H9 (cell line): ENCODE data around the gene MRPL1. TPM values are rescaled to one million over a fixed set of nuclear protein-coding genes. Genes with fewer than 3 reads are reported as not detected.
"Not testable (repeated sequence)": the region's sequence is repeated elsewhere in the genome, so short reads cannot be mapped to it uniquely, and the experiment has no call there.

Experiments
- DNase-seq: peaks from one replicate; pipeline ENCODE4 v3.0.0-alpha.2; 2017
- H2AFZ ChIP-seq: one replicate; pipeline ENCODE4 v1.6.1; 2013; ENCODE audit warnings: mild to moderate bottlenecking, low read length, control low read depth, moderate library complexity
- H2AK5ac ChIP-seq: 2 replicates; pipeline ENCODE4 v1.6.1; 2013; ENCODE audit warnings: low read length, control low read depth, mixed read lengths; ENCODE audit not compliant: insufficient read length
- H2BK120ac ChIP-seq: one replicate; pipeline ENCODE4 v1.6.1; 2013; ENCODE audit warnings: low read depth, mild to moderate bottlenecking, low read length, control low read depth, inconsistent platforms; ENCODE audit not compliant: poor library complexity, severe bottlenecking
- H2BK12ac ChIP-seq: 2 replicates; pipeline ENCODE4 v1.6.1; 2013; ENCODE audit warnings: low read length, control low read depth, mixed read lengths, low read depth; ENCODE audit not compliant: insufficient read length
- H2BK15ac ChIP-seq: 2 replicates; pipeline ENCODE4 v1.6.1; 2013; ENCODE audit warnings: low read depth, low read length, control low read depth
- H2BK20ac ChIP-seq: one replicate; pipeline ENCODE4 v1.6.1; 2013; ENCODE audit warnings: low read depth, mild to moderate bottlenecking, low read length, control low read depth, inconsistent platforms; ENCODE audit not compliant: poor library complexity, severe bottlenecking
- H2BK5ac ChIP-seq: 2 replicates; pipeline ENCODE4 v1.6.1; 2013; ENCODE audit warnings: low read length, control low read depth, mixed read lengths; ENCODE audit not compliant: insufficient read length
- H3K14ac ChIP-seq: 2 replicates; pipeline ENCODE4 v1.6.1; 2013; ENCODE audit warnings: low read length, control low read depth; ENCODE audit not compliant: insufficient read depth
- H3K18ac ChIP-seq: 2 replicates; pipeline ENCODE4 v1.6.1; 2013; ENCODE audit warnings: low read depth, mild to moderate bottlenecking, mixed read lengths, low read length, control low read depth; ENCODE audit not compliant: insufficient read length
- H3K23ac ChIP-seq: 2 replicates; pipeline ENCODE4 v1.6.1; 2013; ENCODE audit warnings: low read length, control low read depth, mixed read lengths, low read depth; ENCODE audit not compliant: insufficient read length
- H3K23me2 ChIP-seq: 2 replicates; pipeline ENCODE4 v1.6.1; 2013; ENCODE audit warnings: low read depth, mild to moderate bottlenecking, mixed read lengths, low read length, control low read depth; ENCODE audit not compliant: insufficient read length, poor library complexity, severe bottlenecking
- H3K27ac ChIP-seq: 2 replicates; pipeline ENCODE4 v1.5.1; 2013; ENCODE audit warnings: low read length, control low read depth, mixed read lengths, low read depth; ENCODE audit not compliant: insufficient read length
- H3K27me3 ChIP-seq: 2 replicates; pipeline ENCODE4 v1.6.1; 2013; ENCODE audit warnings: low read length, control low read depth, inconsistent platforms; ENCODE audit not compliant: insufficient read depth
- H3K4ac ChIP-seq: 2 replicates; pipeline ENCODE4 v1.6.1; 2013; ENCODE audit warnings: low read depth, mild to moderate bottlenecking, control low read depth, inconsistent platforms, low read length, moderate library complexity
- H3K4me1 ChIP-seq: 2 replicates; pipeline ENCODE4 v1.6.1; 2013; ENCODE audit warnings: low read length, control low read depth, inconsistent platforms; ENCODE audit not compliant: insufficient read depth
- H3K4me2 ChIP-seq: 2 replicates; pipeline ENCODE4 v1.6.1; 2013; ENCODE audit warnings: low read length, control low read depth, mixed read lengths; ENCODE audit not compliant: insufficient read length, insufficient read depth
- H3K56ac ChIP-seq: 2 replicates; pipeline ENCODE4 v1.6.1; 2013; ENCODE audit warnings: low read depth, mild to moderate bottlenecking, mixed read lengths, low read length, control low read depth; ENCODE audit not compliant: insufficient read length
- H3K79me1 ChIP-seq: 2 replicates; pipeline ENCODE4 v1.6.1; 2013; ENCODE audit warnings: low read depth, mild to moderate bottlenecking, moderate library complexity, low read length, control low read depth, inconsistent platforms; ENCODE audit not compliant: insufficient read depth, poor library complexity, severe bottlenecking
- H3K79me2 ChIP-seq: 2 replicates; pipeline ENCODE4 v1.6.1; 2013; ENCODE audit warnings: low read length, control low read depth, inconsistent platforms; ENCODE audit not compliant: insufficient read depth
- H3K9ac ChIP-seq: 2 replicates; pipeline ENCODE4 v1.6.1; 2013; ENCODE audit warnings: low read length, control low read depth, mixed read lengths; ENCODE audit not compliant: insufficient read length; ENCODE audit errors: extremely low read depth
- H3K9me3 ChIP-seq: one replicate; pipeline ENCODE4 v1.6.1; 2013; ENCODE audit warnings: low read depth, low read length, inconsistent platforms; ENCODE audit not compliant: control insufficient read depth
- H3T11ph ChIP-seq: one replicate; pipeline ENCODE4 v1.6.1; 2013; ENCODE audit warnings: mild to moderate bottlenecking, low read length, control low read depth, inconsistent platforms
- H4K20me1 ChIP-seq: one replicate; pipeline ENCODE4 v1.6.1; 2013; ENCODE audit not compliant: control insufficient read depth, insufficient read length, insufficient read depth
- H4K5ac ChIP-seq: 2 replicates; pipeline ENCODE4 v1.6.1; 2013; ENCODE audit warnings: low read depth, mild to moderate bottlenecking, mixed read lengths, low read length, control low read depth; ENCODE audit not compliant: insufficient read length
- H4K8ac ChIP-seq: replicated peaks from 2 replicates; pipeline ENCODE4 v1.6.1; 2013; ENCODE audit warnings: low read length, control low read depth, mixed read lengths, low read depth; ENCODE audit not compliant: insufficient read length
- H4K91ac ChIP-seq: 2 replicates; pipeline ENCODE4 v1.6.1; 2013; ENCODE audit warnings: low read depth, mild to moderate bottlenecking, moderate library complexity, mixed read lengths, low read length, control low read depth; ENCODE audit not compliant: insufficient read length
- H3K27ac Mint-ChIP-seq, 3 experiments: 2 replicates in 2 of 3; 3 replicates in 1 of 3; pipeline ENCODE4 v1.8.0; 2020 to 2021; ENCODE audit warnings: mixed read lengths in 3 of 3, mild to moderate bottlenecking in 1 of 3, moderate library complexity in 1 of 3
- H3K27me3 Mint-ChIP-seq: 2 replicates; pipeline ENCODE4 v1.8.0; 2021; ENCODE audit warnings: low read depth, mild to moderate bottlenecking, moderate library complexity, mixed read lengths
- H3K36me3 Mint-ChIP-seq, 3 experiments: 2 replicates in 2 of 3; 3 replicates in 1 of 3; pipeline ENCODE4 v1.8.0; 2020 to 2021; ENCODE audit warnings: low read depth in 3 of 3, mixed read lengths in 3 of 3; ENCODE audit not compliant: insufficient read depth in 1 of 3
- H3K4me1 Mint-ChIP-seq, 2 experiments: 2 replicates each; pipeline ENCODE4 v1.8.0; 2020; ENCODE audit warnings: mixed read lengths in 2 of 2
- H3K4me3 Mint-ChIP-seq, 2 experiments: 2 replicates in 1 of 2; 3 replicates in 1 of 2; pipeline ENCODE4 v1.8.0; 2020 to 2021; ENCODE audit warnings: mild to moderate bottlenecking in 2 of 2, mixed read lengths in 2 of 2, moderate library complexity in 1 of 2
- H3K9me3 Mint-ChIP-seq, 2 experiments: 2 replicates in 1 of 2; 3 replicates in 1 of 2; pipeline ENCODE4 v1.8.0; 2020; ENCODE audit warnings: mild to moderate bottlenecking in 2 of 2, mixed read lengths in 2 of 2, moderate library complexity in 1 of 2
- WGBS: extraction: QIAGEN DNeasy Blood & Tissue Kit; methylation state at CpG from one replicate; pipeline ENCODE4 v1.1.7; 2013; ENCODE audit warnings: missing lambda C conversion rate, low lambda C conversion rate, mixed read lengths; ENCODE audit not compliant: insufficient read length; ENCODE audit errors: extremely low coverage; 5-methylcytosine and 5-hydroxymethylcytosine counted together
- total RNA-seq: library from RNA; stranded (reverse); gene quantifications from 2 replicates; pipeline ENCODE4 v1.2.1, GENCODE V29; 2021

MRPL1 gene
- total RNA-seq, 1 experiment from 2014 or later: 39.0 TPM

DNA sequence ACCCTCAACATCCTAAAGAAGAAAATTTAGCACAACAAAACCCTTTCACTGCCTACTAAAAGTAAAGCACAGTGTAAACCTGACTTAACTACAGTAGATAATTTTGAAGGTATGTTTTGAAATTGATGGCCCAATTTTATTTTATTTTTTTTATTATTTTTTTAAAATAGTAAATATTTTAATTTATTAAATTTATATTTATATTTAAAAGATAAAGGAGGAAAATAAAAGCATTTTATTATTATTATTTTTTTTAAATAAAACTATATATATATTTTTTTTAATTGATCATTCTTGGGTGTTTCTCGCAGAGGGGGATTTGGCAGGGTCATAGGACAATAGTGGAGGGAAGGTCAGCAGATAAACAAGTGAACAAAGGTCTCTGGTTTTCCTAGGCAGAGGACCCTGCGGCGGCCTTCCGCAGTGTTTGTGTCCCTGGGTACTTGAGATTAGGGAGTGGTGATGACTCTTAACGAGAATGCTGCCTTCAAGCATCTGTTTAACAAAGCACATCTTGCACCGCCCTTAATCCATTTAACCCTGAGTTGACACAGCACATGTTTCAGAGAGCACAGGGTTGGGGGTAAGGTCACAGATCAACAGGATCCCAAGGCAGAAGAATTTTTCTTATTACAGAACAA lies 120.4 kb downstream of the MRPL1 start:
- not testable (repeated sequence) for H3K27me3 Mint-ChIP-seq, H2AFZ ChIP-seq, H3K27ac ChIP-seq, H4K5ac ChIP-seq, H2BK5ac ChIP-seq, H2BK20ac ChIP-seq, H3K9me3 ChIP-seq, H4K8ac ChIP-seq, H3T11ph ChIP-seq, H3K79me2 ChIP-seq, H2AK5ac ChIP-seq, H3K4me2 ChIP-seq, H3K4me3 Mint-ChIP-seq, DNase-seq, H3K4me1 ChIP-seq, H3K79me1 ChIP-seq, H3K18ac ChIP-seq, H3K23me2 ChIP-seq, H3K56ac ChIP-seq, H3K4me1 Mint-ChIP-seq, H4K20me1 ChIP-seq, H3K23ac ChIP-seq, H3K4ac ChIP-seq, H3K9ac ChIP-seq, H2BK12ac ChIP-seq, H4K91ac ChIP-seq, H3K27me3 ChIP-seq, H2BK15ac ChIP-seq, H3K27ac Mint-ChIP-seq, H2BK120ac ChIP-seq, H3K14ac ChIP-seq
- Mint-ChIP-seq H3K36me3 (peaks cover 6 to 15% (median 6%) of the 10 kb centered on the region in 3 experiments; a peak in 6 of 7 replicates), H3K9me3 (peaks cover 18 to 19% of the 10 kb centered on the region in 2 experiments)
- no CpG with 5 or more reads among the region's 6 CpGs for WGBS

DNA sequence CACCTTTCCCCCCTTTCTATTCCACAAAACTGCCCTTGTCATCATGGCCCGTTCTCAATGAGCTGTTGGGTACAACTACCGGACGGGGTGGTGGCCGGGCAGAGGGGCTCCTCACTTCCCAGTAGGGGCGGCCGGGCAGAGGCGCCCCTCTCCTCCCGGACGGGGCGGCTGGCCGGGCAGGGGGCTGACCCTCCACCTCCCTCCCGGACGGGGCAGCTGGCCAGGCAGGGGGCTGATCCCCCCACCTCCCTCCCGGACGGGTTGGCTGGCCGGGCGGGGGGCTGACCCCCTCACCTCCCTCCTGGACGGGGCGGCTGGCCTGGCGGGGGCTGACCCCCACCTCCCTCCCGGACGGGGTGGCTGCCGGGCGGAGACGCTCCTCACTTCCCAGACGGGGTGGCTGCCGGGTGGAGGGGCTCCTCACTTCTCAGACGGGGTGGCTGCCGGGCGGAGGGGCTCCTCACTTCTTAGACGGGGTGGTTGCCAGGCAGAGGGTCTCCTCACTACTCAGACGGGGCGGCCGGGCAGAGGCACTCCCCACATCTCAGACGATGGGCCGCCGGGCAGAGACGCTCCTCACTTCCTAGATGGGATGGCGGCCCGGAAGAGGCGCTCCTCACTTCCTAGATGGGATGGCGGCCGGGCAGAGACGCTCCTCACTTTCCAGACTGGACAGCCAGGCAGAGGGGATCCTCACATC lies 121.1 kb downstream of the MRPL1 start:
- not testable (repeated sequence) for H2BK5ac ChIP-seq, H3K23me2 ChIP-seq, H2BK15ac ChIP-seq, H3K4me1 Mint-ChIP-seq, H2AFZ ChIP-seq, H3K27me3 ChIP-seq, H3K56ac ChIP-seq, H3K79me2 ChIP-seq, H3K18ac ChIP-seq, H3K9me3 ChIP-seq, H4K8ac ChIP-seq, H2BK120ac ChIP-seq, H3K27ac Mint-ChIP-seq, H3T11ph ChIP-seq, H3K14ac ChIP-seq, H3K4me3 Mint-ChIP-seq, H3K4me2 ChIP-seq, H2AK5ac ChIP-seq, H3K23ac ChIP-seq, H4K5ac ChIP-seq, H4K20me1 ChIP-seq, H3K27ac ChIP-seq, H3K27me3 Mint-ChIP-seq, H2BK12ac ChIP-seq, H3K9ac ChIP-seq, H3K4me1 ChIP-seq, DNase-seq, H3K4ac ChIP-seq, H2BK20ac ChIP-seq, H4K91ac ChIP-seq, H3K79me1 ChIP-seq
- WGBS: no CpG with 5 or more reads among the region's 44 CpGs
- Mint-ChIP-seq H3K9me3 (peaks cover 18 to 19% of the 10 kb centered on the region in 2 experiments), H3K36me3 (peaks cover 6 to 15% (median 6%) of the 10 kb centered on the region in 3 experiments; a peak in 6 of 7 replicates)
